HepG2 (cell line): ENCODE data around the gene ZNF280A. TPM values are rescaled to one million over a fixed set of nuclear protein-coding genes. Genes with fewer than 3 reads are reported as not detected.
"Not testable (repeated sequence)": the region's sequence is repeated elsewhere in the genome, so short reads cannot be mapped to it uniquely, and the experiment has no call there.

ENCODE experiments used
- ATAC-seq: fragments of 200-7000 bp; cut with Tn5 transposase; 3 replicates; pipeline ENCODE4 v1.9.1; 2020; ENCODE audit warnings: mild to moderate bottlenecking, moderate library complexity
- BruUV-seq: library from RNA; stranded (reverse); fragments of 400-500 nt; replicated peaks from 2 replicates; lab custom pipeline; 2021; lab: Mats Ljungman, UMichigan
- CTCF ChIA-PET: fragments of 300-600 bp; formaldehyde crosslinking; extraction: SDS; loops from one replicate; lab custom pipeline; 2021; ENCODE audit warnings: low total read pairs, inconsistent platforms, low intra/inter-chr PET ratio; lab: Yijun Ruan, JAX
- POLR2A ChIA-PET: fragments of 350-600 bp; sonication (Branson Sonifier 250); formaldehyde crosslinking; loops from one replicate; lab custom pipeline; 2020; ENCODE audit warnings: antibody characterized with exemption, inconsistent platforms; lab: Yijun Ruan, JAX
- DNase-seq: peaks from one replicate; pipeline ENCODE4 v3.0.0-alpha.2; 2015; ENCODE audit warnings: low spot score
- FAIRE-seq: peaks from 3 replicates; lab custom pipeline; 2011; peaks lifted over from hg19 to GRCh38; lab: Jason Lieb, UNC
- H2AFZ ChIP-seq: one replicate; pipeline ENCODE4 v1.6.1; 2011; ENCODE audit warnings: low read length, inconsistent platforms
- H3K27ac ChIP-seq: fragments of 300-600 bp; 3 replicates; pipeline ENCODE4 v1.8.0; 2011; ENCODE audit warnings: mixed run types, mild to moderate bottlenecking, mixed read lengths, low read length, inconsistent platforms; ENCODE audit not compliant: insufficient read depth; ENCODE audit errors: extremely low read length
- H3K27me3 ChIP-seq, 2 experiments: fragments of 200-600 bp in 1 of 2; 2 replicates in 1 of 2; 3 replicates in 1 of 2; pipeline versions ENCODE4 v1.6.0 to v1.8.0; 2011; ENCODE audit warnings: low read length in 2 of 2, mild to moderate bottlenecking in 2 of 2, moderate library complexity in 2 of 2, inconsistent platforms in 1 of 2; ENCODE audit not compliant: insufficient read depth in 2 of 2, control insufficient read depth in 1 of 2
- H3K36me3 ChIP-seq, 2 experiments: fragments of 200-600 bp in 1 of 2; replicated peaks in 1 of 2; 2 replicates in 1 of 2; 3 replicates in 1 of 2; pipeline versions ENCODE4 v1.5.1 to v1.8.0; 2011; ENCODE audit warnings: low read length in 2 of 2, inconsistent platforms in 1 of 2; ENCODE audit not compliant: insufficient read depth in 2 of 2, control insufficient read depth in 1 of 2
- H3K4me1 ChIP-seq: 2 replicates; pipeline ENCODE4 v1.5.1; 2012; ENCODE audit warnings: low read length, inconsistent platforms; ENCODE audit not compliant: insufficient read depth
- H3K4me2 ChIP-seq: 2 replicates; pipeline ENCODE4 v1.6.0; 2011; ENCODE audit warnings: low read depth, low read length, inconsistent platforms
- H3K4me3 ChIP-seq, 3 experiments: fragments of 200-600 bp in 1 of 3; sonication (generic), shearing (Covaris generic) in 1 of 3; replicated peaks in 1 of 3; 2 replicates each; pipeline ENCODE4 v1.5.1; 2011 to 2016; ENCODE audit warnings: low read length in 3 of 3, inconsistent platforms in 2 of 3, low read depth in 2 of 3, mild to moderate bottlenecking in 2 of 3, control low read depth in 1 of 3, mixed read lengths in 1 of 3; ENCODE audit not compliant: insufficient read depth in 1 of 3
- H3K79me2 ChIP-seq: one replicate; pipeline ENCODE4 v1.6.1; 2011; ENCODE audit warnings: low read length, inconsistent platforms; ENCODE audit not compliant: insufficient read depth
- H3K9ac ChIP-seq: 2 replicates; pipeline ENCODE4 v1.6.0; 2011; ENCODE audit warnings: mild to moderate bottlenecking, low read depth, low read length, inconsistent platforms; ENCODE audit not compliant: insufficient read depth
- H3K9me3 ChIP-seq: 2 replicates; pipeline ENCODE4 v1.5.1; 2012; ENCODE audit warnings: mild to moderate bottlenecking, low read length
- H4K20me1 ChIP-seq: 2 replicates; pipeline ENCODE4 v1.6.0; 2011; ENCODE audit warnings: inconsistent platforms, mild to moderate bottlenecking, low read length, moderate library complexity; ENCODE audit not compliant: insufficient read depth
- ARHGAP35 ChIP-seq: sonication (generic); formaldehyde crosslinking; IDR thresholded peaks from 2 replicates; pipeline ENCODE4 v1.9.0; 2022; ENCODE audit warnings: mild to moderate bottlenecking, inconsistent platforms, moderate library complexity, missing genetic modification reagents, borderline replicate concordance
- HOXA3 ChIP-seq: sonication (generic); formaldehyde crosslinking; IDR thresholded peaks from 2 replicates; pipeline ENCODE4 v1.5.0; 2020; ENCODE audit warnings: missing genetic modification reagents
- ZNF101 ChIP-seq: sonication (generic); formaldehyde crosslinking; IDR thresholded peaks from 2 replicates; pipeline ENCODE4 v1.4.0; 2020; ENCODE audit warnings: mild to moderate bottlenecking, low read depth, missing genetic modification reagents, borderline replicate concordance
- ZNF468 ChIP-seq: sonication (generic); formaldehyde crosslinking; IDR thresholded peaks from 2 replicates; pipeline ENCODE4 v1.8.0; 2022; ENCODE audit warnings: mild to moderate bottlenecking, moderate library complexity, missing genetic modification reagents
- ZNF747 ChIP-seq: sonication (generic); formaldehyde crosslinking; IDR thresholded peaks from 2 replicates; pipeline ENCODE4 v1.8.1; 2023; ENCODE audit warnings: missing genetic modification reagents, mild to moderate bottlenecking, borderline replicate concordance
- WGBS: methylation state at CpG from one replicate; pipeline ENCODE4 v1.1.6; 2017; ENCODE audit warnings: low lambda C conversion rate; 5-methylcytosine and 5-hydroxymethylcytosine counted together
- in situ Hi-C: cut with HindIII; loops from 2 replicates; pipeline ENCODE4 v1.10.0; 2017; ENCODE audit warnings: low pct_unique_long_range_greater_than_20kb; ENCODE audit not compliant: extremely low pct_ligation_motif_present
- intact Hi-C: fragments of 100-400 bp; cut with micrococcal nuclease; formaldehyde crosslinking; loops from one replicate; pipeline ENCODE4 v1.10.0; 2022; ENCODE audit not compliant: unreplicated experiment
- polyA plus RNA-seq, 8 experiments: library from polyadenylated mRNA; depleted of rRNA in 3 of 8; stranded (reverse) in 7 of 8; unstranded in 1 of 8; fragments of >200 nt; fragmentation: Illumina TruSeq in 4 of 8; extraction: Trizol in 4 of 8; gene quantifications; 2 replicates each; pipeline versions ENCODE4 v1.2.1 to v1.2.3, GENCODE V29; 2011 to 2016; ENCODE audit warnings: low read depth in 4 of 8, missing spikeins in 1 of 8, mixed read lengths in 1 of 8; ENCODE audit not compliant: insufficient read depth in 1 of 8
- total RNA-seq, 5 experiments: library from RNA; depleted of rRNA; stranded (reverse); fragments of >200 nt; fragmentation: Illumina TruSeq; extraction: Trizol; gene quantifications; 2 replicates each; pipeline ENCODE4 v1.2.3, GENCODE V29; 2016; ENCODE audit warnings: low read depth in 1 of 5
- TF ChIP-seq, protein P1 (sequence below): sonication (generic); formaldehyde crosslinking; conservative IDR thresholded peaks from 2 replicates; pipeline ENCODE4 v1.4.0; 2020; ENCODE audit warnings: mild to moderate bottlenecking, missing genetic modification reagents, moderate library complexity
- TF ChIP-seq, protein P2 (sequence below): sonication (generic); formaldehyde crosslinking; IDR thresholded peaks from 2 replicates; pipeline ENCODE4 v1.8.0; 2022; ENCODE audit warnings: mild to moderate bottlenecking, missing genetic modification reagents, moderate library complexity
- TF ChIP-seq, protein P3 (sequence below): sonication (generic); formaldehyde crosslinking; conservative IDR thresholded peaks from 2 replicates; pipeline ENCODE4 v1.4.0; 2020; ENCODE audit warnings: missing genetic modification reagents

ZNF280A gene
- total and polyA plus RNA-seq, 2 of the 13 experiments (the other 11 are each of a cell fraction or from before 2014, with no cell fraction given), result 1.4 to 2.9 TPM

- TF ChIP-seq ZNF747 (no peak), ARHGAP35 (CRISPR knock-in tag) (no peak), ZNF101 (CRISPR knock-in tag) (no peak)
Measured at GRCh38 chr22:22515890-22516289, 4.2 kb downstream of the ZNF280A start (continued).

- WGBS, result 70% methylated on average over 8 of the region's 8 CpGs
- H3K79me2 ChIP-seq, H3K4me3 ChIP-seq, H3K4me1 ChIP-seq, H3K9me3 ChIP-seq, BruUV-seq, H3K27me3 ChIP-seq, H3K9ac ChIP-seq, intact Hi-C loops, DNase-seq, H3K27ac ChIP-seq, in situ Hi-C loops, CTCF ChIA-PET, H3K36me3 ChIP-seq, H3K4me2 ChIP-seq, FAIRE-seq, H4K20me1 ChIP-seq, ATAC-seq, H2AFZ ChIP-seq, POLR2A ChIA-PET: not testable (repeated sequence)
Measured at GRCh38 chr22:22514431-22514830, 5.6 kb downstream of the ZNF280A start.

GRCh38 chr22:22513619-22514018, 6.5 kb downstream of the ZNF280A start:
- ChIA-PET CTCF (no interaction called here), POLR2A (no interaction called here)
- H3K4me1 ChIP-seq, result peaks cover 9% of the 10 kb centered on the region

More at GRCh38 chr22:22513619-22514018, 6.5 kb downstream of the ZNF280A start:
- TF ChIP-seq, protein P1, sequence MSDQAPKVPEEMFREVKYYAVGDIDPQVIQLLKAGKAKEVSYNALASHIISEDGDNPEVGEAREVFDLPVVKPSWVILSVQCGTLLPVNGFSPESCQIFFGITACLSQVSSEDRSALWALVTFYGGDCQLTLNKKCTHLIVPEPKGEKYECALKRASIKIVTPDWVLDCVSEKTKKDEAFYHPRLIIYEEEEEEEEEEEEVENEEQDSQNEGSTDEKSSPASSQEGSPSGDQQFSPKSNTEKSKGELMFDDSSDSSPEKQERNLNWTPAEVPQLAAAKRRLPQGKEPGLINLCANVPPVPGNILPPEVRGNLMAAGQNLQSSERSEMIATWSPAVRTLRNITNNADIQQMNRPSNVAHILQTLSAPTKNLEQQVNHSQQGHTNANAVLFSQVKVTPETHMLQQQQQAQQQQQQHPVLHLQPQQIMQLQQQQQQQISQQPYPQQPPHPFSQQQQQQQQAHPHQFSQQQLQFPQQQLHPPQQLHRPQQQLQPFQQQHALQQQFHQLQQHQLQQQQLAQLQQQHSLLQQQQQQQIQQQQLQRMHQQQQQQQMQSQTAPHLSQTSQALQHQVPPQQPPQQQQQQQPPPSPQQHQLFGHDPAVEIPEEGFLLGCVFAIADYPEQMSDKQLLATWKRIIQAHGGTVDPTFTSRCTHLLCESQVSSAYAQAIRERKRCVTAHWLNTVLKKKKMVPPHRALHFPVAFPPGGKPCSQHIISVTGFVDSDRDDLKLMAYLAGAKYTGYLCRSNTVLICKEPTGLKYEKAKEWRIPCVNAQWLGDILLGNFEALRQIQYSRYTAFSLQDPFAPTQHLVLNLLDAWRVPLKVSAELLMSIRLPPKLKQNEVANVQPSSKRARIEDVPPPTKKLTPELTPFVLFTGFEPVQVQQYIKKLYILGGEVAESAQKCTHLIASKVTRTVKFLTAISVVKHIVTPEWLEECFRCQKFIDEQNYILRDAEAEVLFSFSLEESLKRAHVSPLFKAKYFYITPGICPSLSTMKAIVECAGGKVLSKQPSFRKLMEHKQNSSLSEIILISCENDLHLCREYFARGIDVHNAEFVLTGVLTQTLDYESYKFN, result no peak
- TF ChIP-seq ZNF468 (CRISPR knock-in tag) (no peak), HOXA3 (no peak)
- TF ChIP-seq, protein P2, sequence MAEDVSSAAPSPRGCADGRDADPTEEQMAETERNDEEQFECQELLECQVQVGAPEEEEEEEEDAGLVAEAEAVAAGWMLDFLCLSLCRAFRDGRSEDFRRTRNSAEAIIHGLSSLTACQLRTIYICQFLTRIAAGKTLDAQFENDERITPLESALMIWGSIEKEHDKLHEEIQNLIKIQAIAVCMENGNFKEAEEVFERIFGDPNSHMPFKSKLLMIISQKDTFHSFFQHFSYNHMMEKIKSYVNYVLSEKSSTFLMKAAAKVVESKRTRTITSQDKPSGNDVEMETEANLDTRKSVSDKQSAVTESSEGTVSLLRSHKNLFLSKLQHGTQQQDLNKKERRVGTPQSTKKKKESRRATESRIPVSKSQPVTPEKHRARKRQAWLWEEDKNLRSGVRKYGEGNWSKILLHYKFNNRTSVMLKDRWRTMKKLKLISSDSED (CRISPR knock-in tag), result no peak
- TF ChIP-seq, protein P3, sequence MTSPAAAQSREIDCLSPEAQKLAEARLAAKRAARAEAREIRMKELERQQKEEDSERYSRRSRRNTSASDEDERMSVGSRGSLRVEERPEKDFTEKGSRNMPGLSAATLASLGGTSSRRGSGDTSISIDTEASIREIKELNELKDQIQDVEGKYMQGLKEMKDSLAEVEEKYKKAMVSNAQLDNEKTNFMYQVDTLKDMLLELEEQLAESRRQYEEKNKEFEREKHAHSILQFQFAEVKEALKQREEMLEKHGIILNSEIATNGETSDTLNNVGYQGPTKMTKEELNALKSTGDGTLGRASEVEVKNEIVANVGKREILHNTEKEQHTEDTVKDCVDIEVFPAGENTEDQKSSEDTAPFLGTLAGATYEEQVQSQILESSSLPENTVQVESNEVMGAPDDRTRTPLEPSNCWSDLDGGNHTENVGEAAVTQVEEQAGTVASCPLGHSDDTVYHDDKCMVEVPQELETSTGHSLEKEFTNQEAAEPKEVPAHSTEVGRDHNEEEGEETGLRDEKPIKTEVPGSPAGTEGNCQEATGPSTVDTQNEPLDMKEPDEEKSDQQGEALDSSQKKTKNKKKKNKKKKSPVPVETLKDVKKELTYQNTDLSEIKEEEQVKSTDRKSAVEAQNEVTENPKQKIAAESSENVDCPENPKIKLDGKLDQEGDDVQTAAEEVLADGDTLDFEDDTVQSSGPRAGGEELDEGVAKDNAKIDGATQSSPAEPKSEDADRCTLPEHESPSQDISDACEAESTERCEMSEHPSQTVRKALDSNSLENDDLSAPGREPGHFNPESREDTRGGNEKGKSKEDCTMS (CRISPR knock-in tag), result no peak
- intact Hi-C loops, result no loop called here
- Histone ChIP-seq H2AFZ (no peak overlapping the region), H3K36me3 (no peaks in the 10 kb centered on the region; a peak in 1 of 5 replicates), H3K9ac (no peak overlapping the region), H4K20me1 (no peaks in the 10 kb centered on the region), H3K27me3 (no peaks in the 10 kb centered on the region), H3K4me2 (no peak overlapping the region), H3K27ac (no peak overlapping the region), H3K9me3 (peaks cover 6% of the 10 kb centered on the region; the same call in 1 of the 2 replicates), H3K79me2 (no peaks in the 10 kb centered on the region), H3K4me3 (no peak overlapping the region)
- no peak for FAIRE-seq
- BruUV-seq, result no TSS peak
- ATAC-seq, result no peak
- in situ Hi-C loops, result no loop called here
- DNase-seq, result no peak
- WGBS, result 80% methylated on average over 2 of the region's 2 CpGs
